K562 (cell line): ENCODE results near the gene QSOX2. TPM values are rescaled to one million over a fixed set of nuclear protein-coding genes. Genes with fewer than 3 reads are reported as not detected.

Experiments used
- ATAC-seq: fragments of 200-7000 bp; cut with Tn5 transposase; 3 replicates; pipeline ENCODE4 v1.9.1; 2020; ENCODE audit warnings: moderate library complexity
- BruUV-seq: library from RNA; stranded (reverse); fragments of 400-500 nt; replicated peaks from 2 replicates; lab custom pipeline; 2021; lab: Mats Ljungman, UMichigan
- CTCF ChIA-PET: fragments of 300-600 bp; formaldehyde crosslinking; extraction: SDS; loops from one replicate; lab custom pipeline; 2021; ENCODE audit warnings: low intra/inter-chr PET ratio; lab: Yijun Ruan, JAX
- POLR2A ChIA-PET: fragments of 300-600, 350-650 bp; sonication (Branson Sonifier 250); formaldehyde crosslinking; extraction: SDS; loops from one replicate; lab custom pipeline; 2021; ENCODE audit warnings: antibody characterized with exemption, inconsistent platforms; lab: Yijun Ruan, JAX
- DNase-seq, 4 experiments: peaks; one replicate each; pipeline versions ENCODE4 v3.0.0 to v3.0.0-alpha.2; 2011 to 2018; ENCODE audit warnings: low spot score in 3 of 4, mixed read lengths in 3 of 4; ENCODE audit errors: extremely low read depth in 1 of 4
- FAIRE-seq: peaks from 2 replicates; lab custom pipeline; 2011; peaks lifted over from hg19 to GRCh38; lab: Jason Lieb, UNC
- H2AFZ ChIP-seq: 2 replicates; pipeline ENCODE4 v1.6.0; 2011; ENCODE audit warnings: low read depth, low read length, control low read depth, inconsistent platforms
- H3K27ac ChIP-seq: fragments of 200-600 bp; 3 replicates; pipeline ENCODE4 v1.8.0; 2011; ENCODE audit warnings: low read depth, mild to moderate bottlenecking, control low read depth, inconsistent platforms, low read length, moderate library complexity, mixed read lengths; ENCODE audit errors: extremely low read depth
- H3K27me3 ChIP-seq, 2 experiments: fragments of 300-600 bp in 1 of 2; 2 replicates in 1 of 2; 3 replicates in 1 of 2; pipeline versions ENCODE4 v1.6.0 to v1.8.0; 2011; ENCODE audit warnings: inconsistent platforms in 2 of 2, low read length in 2 of 2, mild to moderate bottlenecking in 1 of 2, mixed read lengths in 1 of 2, moderate library complexity in 1 of 2; ENCODE audit not compliant: control insufficient read depth in 2 of 2, insufficient read depth in 2 of 2
- H3K36me3 ChIP-seq: fragments of 300-600 bp; 3 replicates; pipeline ENCODE4 v1.8.0; 2011; ENCODE audit warnings: mild to moderate bottlenecking, low read length, inconsistent platforms; ENCODE audit not compliant: control insufficient read depth, insufficient read depth
- H3K4me1 ChIP-seq, 2 experiments: fragments of 200-600 bp in 1 of 2; replicated peaks in 1 of 2; 2 replicates in 1 of 2; 3 replicates in 1 of 2; pipeline versions ENCODE4 v1.5.1 to v1.8.0; 2011; ENCODE audit warnings: inconsistent platforms in 2 of 2, low read length in 2 of 2, mild to moderate bottlenecking in 1 of 2, mixed read lengths in 1 of 2, moderate library complexity in 1 of 2; ENCODE audit not compliant: control insufficient read depth in 2 of 2, insufficient read depth in 2 of 2
- H3K4me2 ChIP-seq: 2 replicates; pipeline ENCODE4 v1.6.1; 2011; ENCODE audit warnings: low read length, control low read depth, inconsistent platforms, mixed read lengths; ENCODE audit not compliant: insufficient read depth
- H3K4me3 ChIP-seq: fragments of 200-600 bp; sonication (generic), shearing (Covaris generic); 2 replicates; pipeline ENCODE4 v1.5.1; 2016; ENCODE audit warnings: control low read depth, inconsistent platforms
- H3K79me2 ChIP-seq: fragments of 200-600 bp; 3 replicates; pipeline ENCODE4 v1.8.0; 2011; ENCODE audit warnings: low read length, inconsistent platforms; ENCODE audit not compliant: control insufficient read depth, insufficient read depth
- H3K9ac ChIP-seq, 2 experiments: 2 replicates each; pipeline versions ENCODE4 v1.6.0 to v1.6.1; 2011; ENCODE audit warnings: low read depth in 2 of 2, low read length in 2 of 2, control low read depth in 1 of 2, inconsistent platforms in 1 of 2, mild to moderate bottlenecking in 1 of 2, mixed read lengths in 1 of 2; ENCODE audit not compliant: insufficient read depth in 1 of 2
- H3K9me1 ChIP-seq: one replicate; pipeline ENCODE4 v1.6.0; 2011; ENCODE audit warnings: inconsistent platforms, mild to moderate bottlenecking, low read length, moderate library complexity; ENCODE audit not compliant: control insufficient read depth, insufficient read depth
- H3K9me3 ChIP-seq: replicated peaks from 2 replicates; pipeline ENCODE4 v1.5.1; 2011; ENCODE audit warnings: low read depth, low read length, inconsistent platforms; ENCODE audit not compliant: control insufficient read depth, insufficient read depth
- H4K20me1 ChIP-seq: replicated peaks from 2 replicates; pipeline ENCODE4 v1.6.1; 2011; ENCODE audit warnings: low read length, inconsistent platforms, mixed read lengths; ENCODE audit not compliant: control insufficient read depth, insufficient read depth
- DNMT1 ChIP-seq: fragments of 450-650 bp; IDR thresholded peaks from 2 replicates; pipeline ENCODE4 v1.6.1; 2016; ENCODE audit warnings: antibody characterized with exemption, mild to moderate bottlenecking
- MAFF ChIP-seq: IDR thresholded peaks from 2 replicates; pipeline ENCODE4 v1.6.1; 2012; ENCODE audit warnings: low read length, improper control_type of control experiment
- NCOA6 ChIP-seq: fragments of 450-650 bp; IDR thresholded peaks from 2 replicates; pipeline ENCODE4 v1.6.1; 2017; ENCODE audit warnings: mild to moderate bottlenecking
- PHF20 ChIP-seq: fragments of 450-650 bp; IDR thresholded peaks from 2 replicates; pipeline ENCODE4 v1.6.1; 2018; ENCODE audit not compliant: partially characterized antibody
- POLR2G ChIP-seq: fragments of 200-400 bp; formaldehyde crosslinking; IDR thresholded peaks from 2 replicates; pipeline ENCODE4 v1.6.1; 2017; ENCODE audit warnings: low read depth, mild to moderate bottlenecking, antibody characterized with exemption, low read length, moderate library complexity
- PTBP1 ChIP-seq: fragments of 200-400 bp; formaldehyde crosslinking; IDR thresholded peaks from 2 replicates; pipeline ENCODE4 v1.6.1; 2017; ENCODE audit warnings: low read depth, low read length
- RBM17 ChIP-seq: fragments of 200-400 bp; formaldehyde crosslinking; IDR thresholded peaks from 2 replicates; pipeline ENCODE4 v1.6.1; 2017; ENCODE audit warnings: low read depth, mild to moderate bottlenecking, low read length, borderline replicate concordance
- STAT5B ChIP-seq: fragments of 250-450 bp; sonication (Bioruptor Pico); IDR thresholded peaks from 2 replicates; pipeline ENCODE4 v1.8.0; 2021; ENCODE audit warnings: mild to moderate bottlenecking, inconsistent platforms
- TBP ChIP-seq: optimal IDR thresholded peaks from 2 replicates; pipeline ENCODE3; 2011; ENCODE audit warnings: low read depth, low read length, improper control_type of control experiment
- ZBTB11 ChIP-seq, 3 experiments: fragments of 200-800 bp in 1 of 3; fragments of 250-450 bp in 1 of 3; fragments of 450-650 bp in 1 of 3; sonication (Bioruptor Pico) in 1 of 3; sonication (Bioruptor generic) in 1 of 3; formaldehyde crosslinking in 1 of 3; IDR thresholded peaks; 2 replicates each; pipeline versions ENCODE4 v1.6.1 to v1.8.0; 2016 to 2022; ENCODE audit warnings: mild to moderate bottlenecking in 2 of 3, missing genetic modification characterization in 2 of 3, missing compliant biosample characterization in 1 of 3, moderate library complexity in 1 of 3
- ZNF175 ChIP-seq: fragments of 200-800 bp; sonication (Bioruptor generic); IDR thresholded peaks from 2 replicates; pipeline ENCODE4 v1.6.1; 2016; ENCODE audit warnings: low read depth, mild to moderate bottlenecking, missing genetic modification characterization, missing compliant biosample characterization
- ZNF780A ChIP-seq: fragments of 250-450 bp; sonication (Bioruptor Pico); IDR thresholded peaks from 2 replicates; pipeline ENCODE4 v1.5.0; 2021; ENCODE audit warnings: mild to moderate bottlenecking
- WGBS: fragments of 100-300 bp; shearing (Covaris generic); methylation state at CpG from one replicate; pipeline ENCODE4 v1.1.6; 2016; ENCODE audit warnings: low coverage, mixed read lengths; ENCODE audit not compliant: insufficient coverage; ENCODE audit errors: missing lambda C conversion rate; 5-methylcytosine and 5-hydroxymethylcytosine counted together
- in situ Hi-C: fragments of 300-500 bp; cut with MboI; formaldehyde crosslinking; loops from 4 replicates; pipeline ENCODE4 v1.15.0; 2018; ENCODE audit warnings: inconsistent platforms, mixed read lengths
- intact Hi-C: fragments of 100-400 bp; cut with micrococcal nuclease; formaldehyde crosslinking; loops from 2 replicates; pipeline ENCODE4 v1.14.2; 2022
- polyA plus RNA-seq, 8 experiments: library from polyadenylated mRNA; depleted of rRNA in 4 of 8; stranded (reverse) in 5 of 8; unstranded in 3 of 8; fragments of >200 nt; fragmentation: Nextera tagmentation in 2 of 8; fragmentation: Illumina TruSeq in 1 of 8; extraction: Ambion mirVana in 2 of 8; extraction: Trizol in 1 of 8; gene quantifications; 2 replicates each; pipeline versions ENCODE4 v1.2.1 to v1.2.3, GENCODE V29; 2011 to 2014; ENCODE audit warnings: inconsistent platforms in 1 of 8, missing spikeins in 1 of 8
- total RNA-seq, 7 experiments: library from RNA; depleted of rRNA in 6 of 7; stranded (reverse); fragments of >200 nt in 6 of 7; fragmentation: Illumina TruSeq in 2 of 7; extraction: Trizol in 2 of 7; gene quantifications; 2 replicates each; pipeline versions ENCODE4 v1.2.1 to v1.2.3, GENCODE V29; 2011 to 2021; ENCODE audit warnings: low replicate concordance in 1 of 7

QSOX2 gene
- total and polyA plus RNA-seq, 9 of the 15 experiments (the other 6 are each of a cell fraction or from before 2014, with no cell fraction given), result 0.51 to 23.7 (median 12.7) TPM

GRCh38 chr9:136223871-136224640, 21.6 kb downstream of the QSOX2 start:
- no peak for FAIRE-seq
- WGBS, result 94% methylated on average over 25 of the region's 30 CpGs
- Histone ChIP-seq H3K27me3 (no peaks in the 10 kb centered on the region), H2AFZ (no peak overlapping the region), H3K36me3 (peaks cover 69% of the 10 kb centered on the region), H3K4me3 (no peak overlapping the region), H3K9ac (peak overlapping the region in 1 of 2 experiments; percentile 24; a peak in 1 of 4 replicates), H3K4me1 (peaks cover 14 to 53% of the 10 kb centered on the region in 2 experiments; a peak in 4 of 5 replicates), H4K20me1 (peaks cover 24% of the 10 kb centered on the region), H3K27ac (no peak overlapping the region; the same call in 2 of the 3 replicates), H3K79me2 (peaks cover 27% of the 10 kb centered on the region; the same call in 2 of the 3 replicates), H3K9me1 (peaks cover 3% of the 10 kb centered on the region), H3K9me3 (no peaks in the 10 kb centered on the region), H3K4me2 (no peak overlapping the region)
- ChIA-PET POLR2A (interaction anchor here (0.6 to 1.3 kb wide), 2 partner anchors 17 to 35 kb away, joined by 4 read pairs; no protein-coding TSS in a partner anchor), CTCF (no interaction called here)
- BruUV-seq, result no TSS peak
- DNase-seq, result no peak
- ATAC-seq, result no peak
- in situ Hi-C loops, result no loop called here
- TF ChIP-seq STAT5B, result no peak
- TF ChIP-seq POLR2G, result 0 out of 2 replicates have a peak, but pooled peaks have one; percentile 22
- TF ChIP-seq ZNF175 (CRISPR knock-in tag), result no peak
- intact Hi-C loops, result no loop called here

- Histone ChIP-seq H3K27ac (no peak overlapping the region), H3K4me2 (no peak overlapping the region), H3K9me1 (peaks cover 3% of the 10 kb centered on the region), H3K9ac (no peak overlapping the region), H3K79me2 (peaks cover 27% of the 10 kb centered on the region; the same call in 2 of the 3 replicates), H4K20me1 (peaks cover 24% of the 10 kb centered on the region), H3K9me3 (no peaks in the 10 kb centered on the region), H3K4me1 (peaks cover 14 to 57% of the 10 kb centered on the region in 2 experiments; a peak in 4 of 5 replicates), H2AFZ (no peak overlapping the region), H3K4me3 (no peak overlapping the region), H3K36me3 (peaks cover 80% of the 10 kb centered on the region), H3K27me3 (no peaks in the 10 kb centered on the region)
- in situ Hi-C loops, result no loop called here
- POLR2A ChIA-PET, result interaction anchor here (0.7 to 1.3 kb wide), 2 partner anchors 16 to 1822 kb away, joined by 3 to 4 read pairs; no protein-coding TSS in a partner anchor
- intact Hi-C loops, result no loop called here
- ATAC-seq (no peak), DNase-seq (no peak), FAIRE-seq (no peak)
- no TSS peak for BruUV-seq
- CTCF ChIA-PET, result no interaction called here
- WGBS, result 96% methylated on average over 9 of the region's 13 CpGs
- TF ChIP-seq ZNF780A, result no peak
- no peak for TF ChIP-seq RBM17
- TF ChIP-seq MAFF, result no peak
- TF ChIP-seq NCOA6, result no peak
- no peak for TF ChIP-seq ZBTB11 (CRISPR knock-in tag; IDR thresholded peaks at IDR 0.05)
- no peak for TF ChIP-seq PHF20
- no peak for TF ChIP-seq DNMT1
- TF ChIP-seq TBP, result no peak
- no peak for TF ChIP-seq PTBP1
These were observed 22.7 kb downstream of the QSOX2 start for GRCh38 chr9:136222906-136223285.
